Activated naive CD4-positive, alpha-beta T cell treated with anti-CD3 and anti-CD28 coated beads, Interleukin-2, amount 50 U/mL, for 72 hours (primary cell): ENCODE measurements around the gene TMEM267. TPM values are rescaled to one million over a fixed set of nuclear protein-coding genes. Genes with fewer than 3 reads are reported as not detected.
"Not testable (repeated sequence)": the region's sequence is repeated elsewhere in the genome, so short reads cannot be mapped to it uniquely, and the experiment has no call there.

Experiments used
- ATAC-seq, 2 donors: fragments of 150-1000 bp; cut with Tn5 transposase; 2 replicates each; pipeline ENCODE4 v1.10.0; 2021; ENCODE audit warnings: mild to moderate bottlenecking in 2 of 2, moderate library complexity in 2 of 2
- DNase-seq, 2 donors: peaks; one replicate each; pipeline ENCODE4 v3.0.0; 2021 to 2022; ENCODE audit warnings: low spot score in 2 of 2
- H3K27ac Mint-ChIP-seq, 2 donors: one replicate each; pipeline ENCODE4 v1.8.0; 2022; ENCODE audit warnings: mild to moderate bottlenecking in 2 of 2, mixed read lengths in 2 of 2
- H3K36me3 Mint-ChIP-seq, 2 donors: one replicate each; pipeline ENCODE4 v1.8.0; 2022; ENCODE audit warnings: mixed read lengths in 2 of 2
- H3K9me3 Mint-ChIP-seq, 2 donors: one replicate each; pipeline ENCODE4 v1.8.0; 2022; ENCODE audit warnings: mixed read lengths in 2 of 2
- total RNA-seq, 2 donors: library from RNA; stranded (reverse); gene quantifications; one replicate each; pipeline ENCODE4 v1.2.3, GENCODE V29; 2022

Gene TMEM267
- total RNA-seq = 10 to 100 TPM; 14.2 to 16.0 TPM

- H3K9me3 Mint-ChIP-seq = no peaks in the 10 kb centered on the region
- peak within 1 kb of the TSS; percentile 94 to 100 for H3K27ac Mint-ChIP-seq
- ATAC-seq (peak; percentile 81 to 85), DNase-seq (peak; percentile 74 to 79)
- peaks cover 16 to 21% of the 10 kb centered on the region in 2 donors for H3K36me3 Mint-ChIP-seq
Observed at GRCh38 chr5:43483298-43484105, at the start of gene TMEM267. TMEM267 (minus strand) TSS chr5:43483865; CDS start chr5:43453969, 29,896 bp downstream.

GRCh38 chr5:43530648-43531047 lies 47.0 kb upstream of the TMEM267 start:
- ATAC-seq (no peak), DNase-seq (no peak)
- H3K9me3 Mint-ChIP-seq = no peaks in the 10 kb centered on the region
- H3K27ac Mint-ChIP-seq = no peak overlapping the region
- H3K36me3 Mint-ChIP-seq = peaks cover 0 to 38% of the 10 kb centered on the region in 2 donors

- H3K9me3 Mint-ChIP-seq = peaks cover 0 to 4% of the 10 kb centered on the region in 2 donors
- H3K27ac Mint-ChIP-seq = no peak overlapping the region
- peaks cover 0 to 26% of the 10 kb centered on the region in 2 donors for H3K36me3 Mint-ChIP-seq
Observed at GRCh38 chr5:43523662-43524072, 40.0 kb upstream of the TMEM267 start.

GRCh38 chr5:43520615-43521014 lies 37.0 kb upstream of the TMEM267 start:
- no peak for ATAC-seq
- Mint-ChIP-seq H3K27ac (peak overlapping the region in 1 of 2 donors; percentile 0), H3K36me3 (peaks cover 0 to 25% of the 10 kb centered on the region in 2 donors), H3K9me3 (peaks cover 4 to 10% of the 10 kb centered on the region in 2 donors)
- no peak for DNase-seq

More at GRCh38 chr5:43523662-43524072, 40.0 kb upstream of the TMEM267 start:
- no peak for DNase-seq
- no peak for ATAC-seq

- Mint-ChIP-seq H3K36me3 (peaks cover 24 to 45% of the 10 kb centered on the region in 2 donors), H3K27ac (peak overlapping the region; percentile 97 to 98), H3K9me3 (peaks cover 0 to 10% of the 10 kb centered on the region in 2 donors)
- no peak for DNase-seq
- no peak for ATAC-seq
Observed at GRCh38 chr5:43515678-43516048, 32.0 kb upstream of the TMEM267 start.

GRCh38 chr5:43514816-43515677 lies 31.4 kb upstream of the TMEM267 start, which contains the start of gene C5orf34:
C5orf34 (minus strand) TSS chr5:43515148; CDS start chr5:43509339, 5,809 bp downstream.
- peak within 1 kb of the TSS; percentile 97 to 98 for H3K27ac Mint-ChIP-seq

GRCh38 chr5:43514471-43514815 lies 30.8 kb upstream of the TMEM267 start:
- peaks cover 0 to 10% of the 10 kb centered on the region in 2 donors for H3K9me3 Mint-ChIP-seq
- peak; percentile 72 to 78 for ATAC-seq
- no peak for DNase-seq
- H3K27ac Mint-ChIP-seq = peak overlapping the region; percentile 97 to 98
- H3K36me3 Mint-ChIP-seq = peaks cover 24 to 45% of the 10 kb centered on the region in 2 donors

More at GRCh38 chr5:43514816-43515677, 31.4 kb upstream of the TMEM267 start, which contains the start of gene C5orf34:
- ATAC-seq = peak; percentile 98
- DNase-seq = peak; percentile 94 to 95
- peaks cover 24 to 45% of the 10 kb centered on the region in 2 donors for H3K36me3 Mint-ChIP-seq
- H3K9me3 Mint-ChIP-seq = peaks cover 0 to 10% of the 10 kb centered on the region in 2 donors

- Mint-ChIP-seq H3K9me3 (peaks cover 0 to 10% of the 10 kb centered on the region in 2 donors), H3K36me3 (peaks cover 24 to 45% of the 10 kb centered on the region in 2 donors), H3K27ac (peak overlapping the region; percentile 97 to 98)
- ATAC-seq (no peak), DNase-seq (no peak)
Observed at GRCh38 chr5:43514025-43514424, 30.4 kb upstream of the TMEM267 start.

GRCh38 chr5:43511062-43511461 lies 27.4 kb upstream of the TMEM267 start:
- DNase-seq, ATAC-seq, H3K9me3 Mint-ChIP-seq, H3K27ac Mint-ChIP-seq: not testable (repeated sequence)
- peaks cover 26 to 42% of the 10 kb centered on the region in 2 donors for H3K36me3 Mint-ChIP-seq

GRCh38 chr5:43498581-43498980 lies 14.9 kb upstream of the TMEM267 start:
- no peak overlapping the region for H3K27ac Mint-ChIP-seq
- peaks cover 11 to 23% of the 10 kb centered on the region in 2 donors for H3K36me3 Mint-ChIP-seq
- ATAC-seq (no peak), DNase-seq (no peak)
- H3K9me3 Mint-ChIP-seq = no peaks in the 10 kb centered on the region

- no peak for ATAC-seq
- DNase-seq = no peak
- Mint-ChIP-seq H3K27ac (peak overlapping the region in 1 of 2 donors; percentile 3), H3K36me3 (peaks cover 6 to 17% of the 10 kb centered on the region in 2 donors), H3K9me3 (no peaks in the 10 kb centered on the region)
Observed at GRCh38 chr5:43497311-43498104, 13.8 kb upstream of the TMEM267 start.

GRCh38 chr5:43491326-43491725 lies 7.7 kb upstream of the TMEM267 start:
- Mint-ChIP-seq H3K27ac (no peak overlapping the region), H3K9me3 (no peaks in the 10 kb centered on the region), H3K36me3 (no peaks in the 10 kb centered on the region)
- DNase-seq (no peak), ATAC-seq (no peak)

GRCh38 chr5:43486353-43486752 lies 2.7 kb upstream of the TMEM267 start:
- H3K9me3 Mint-ChIP-seq = no peaks in the 10 kb centered on the region
- ATAC-seq = no peak
- peaks cover 16 to 21% of the 10 kb centered on the region in 2 donors for H3K36me3 Mint-ChIP-seq
- DNase-seq = no peak
- peak overlapping the region; percentile 94 to 100 for H3K27ac Mint-ChIP-seq

GRCh38 chr5:43485406-43485805 lies 1.7 kb upstream of the TMEM267 start:
- Mint-ChIP-seq H3K9me3 (no peaks in the 10 kb centered on the region), H3K27ac (peak overlapping the region; percentile 94 to 100), H3K36me3 (peaks cover 16 to 21% of the 10 kb centered on the region in 2 donors)
- DNase-seq (peak in 1 of 2 donors; percentile 12), ATAC-seq (peak; percentile 11 to 25)

GRCh38 chr5:43484106-43484849 lies 613 bp upstream of the TMEM267 start:
- Mint-ChIP-seq H3K27ac (peak overlapping the region; percentile 94 to 100), H3K9me3 (no peaks in the 10 kb centered on the region), H3K36me3 (peaks cover 16 to 21% of the 10 kb centered on the region in 2 donors)
- peak; percentile 71 to 76 for ATAC-seq
- peak; percentile 87 for DNase-seq
